Fibroblast of skin of left quadriceps (primary cell): Measurements from ENCODE around the gene ARHGAP11A.
A peak's percentile ranks its signal among the peaks of the same experiment; 100 is the strongest.

ENCODE experiments used
- DNase-seq, 2 experiments: peaks; one replicate each; pipeline ENCODE4 v3.0.0-alpha.2; 2013; ENCODE audit warnings: low read depth in 2 of 2

The ARHGAP11A gene

GRCh38 chr15:32657198-32657883, 42.0 kb downstream of the ARHGAP11A start:
- no peak for DNase-seq

- no peak for DNase-seq
These were observed 42.6 kb downstream of the ARHGAP11A start for GRCh38 chr15:32657941-32658340.

GRCh38 chr15:32659340-32660155, 44.2 kb downstream of the ARHGAP11A start:
- no peak for DNase-seq

- no peak for DNase-seq
These were observed 48.4 kb downstream of the ARHGAP11A start for GRCh38 chr15:32663671-32664070.

GRCh38 chr15:32664796-32665195, 49.5 kb downstream of the ARHGAP11A start:
- DNase-seq, result peak in 1 of 2 experiments; percentile 37

- no peak for DNase-seq
These were observed 52.0 kb downstream of the ARHGAP11A start for GRCh38 chr15:32667321-32667720.

GRCh38 chr15:32668942-32669341, 53.6 kb downstream of the ARHGAP11A start:
- no peak for DNase-seq

- DNase-seq, result peak; percentile 79 to 81
These were observed 54.8 kb downstream of the ARHGAP11A start for GRCh38 chr15:32669896-32670611.

GRCh38 chr15:32670623-32671022, 55.3 kb downstream of the ARHGAP11A start:
- no peak for DNase-seq

GRCh38 chr15:32671339-32672325, 56.3 kb downstream of the ARHGAP11A start:
- DNase-seq, result peak; percentile 77 to 78

- DNase-seq, result no peak
These were observed 59.4 kb downstream of the ARHGAP11A start for GRCh38 chr15:32674681-32675080.

- DNase-seq, result no peak
These were observed 60.2 kb downstream of the ARHGAP11A start for GRCh38 chr15:32675466-32675865.

GRCh38 chr15:32676169-32676568, 60.9 kb downstream of the ARHGAP11A start:
- DNase-seq, result no peak

GRCh38 chr15:32677238-32677750, 62.0 kb downstream of the ARHGAP11A start:
- no peak for DNase-seq

GRCh38 chr15:32679298-32679690, 64.0 kb downstream of the ARHGAP11A start:
- no peak for DNase-seq

- DNase-seq, result peak; percentile 93 to 94
These were observed 67.3 kb downstream of the ARHGAP11A start for GRCh38 chr15:32682569-32682968.

GRCh38 chr15:32682977-32683630, 67.8 kb downstream of the ARHGAP11A start:
- no peak for DNase-seq

GRCh38 chr15:32683906-32684584, 68.7 kb downstream of the ARHGAP11A start:
- peak; percentile 87 to 88 for DNase-seq

GRCh38 chr15:32685576-32685975, 70.3 kb downstream of the ARHGAP11A start:
- DNase-seq, result peak; percentile 42 to 56

- DNase-seq, result no peak
These were observed 72.3 kb downstream of the ARHGAP11A start for GRCh38 chr15:32687556-32687955.
